HUDEP-2 (cell line): ENCODE data around the gene ARHGEF10L.
A peak's percentile ranks its signal among the peaks of the same experiment; 100 is the strongest.

Experiments
- DNase-seq, 76 experiments: peaks; one replicate each; lab custom pipeline; 2025; ENCODE audit not compliant: unreplicated experiment in 76 of 76; lab: John Stamatoyannopoulos, UW

ARHGEF10L gene

GRCh38 chr1:17586172-17586964 is 46.9 kb downstream of the ARHGEF10L start:
- DNase-seq, result no peak

GRCh38 chr1:17587693-17588047 is 48.2 kb downstream of the ARHGEF10L start:
- DNase-seq, result no peak

DNA sequence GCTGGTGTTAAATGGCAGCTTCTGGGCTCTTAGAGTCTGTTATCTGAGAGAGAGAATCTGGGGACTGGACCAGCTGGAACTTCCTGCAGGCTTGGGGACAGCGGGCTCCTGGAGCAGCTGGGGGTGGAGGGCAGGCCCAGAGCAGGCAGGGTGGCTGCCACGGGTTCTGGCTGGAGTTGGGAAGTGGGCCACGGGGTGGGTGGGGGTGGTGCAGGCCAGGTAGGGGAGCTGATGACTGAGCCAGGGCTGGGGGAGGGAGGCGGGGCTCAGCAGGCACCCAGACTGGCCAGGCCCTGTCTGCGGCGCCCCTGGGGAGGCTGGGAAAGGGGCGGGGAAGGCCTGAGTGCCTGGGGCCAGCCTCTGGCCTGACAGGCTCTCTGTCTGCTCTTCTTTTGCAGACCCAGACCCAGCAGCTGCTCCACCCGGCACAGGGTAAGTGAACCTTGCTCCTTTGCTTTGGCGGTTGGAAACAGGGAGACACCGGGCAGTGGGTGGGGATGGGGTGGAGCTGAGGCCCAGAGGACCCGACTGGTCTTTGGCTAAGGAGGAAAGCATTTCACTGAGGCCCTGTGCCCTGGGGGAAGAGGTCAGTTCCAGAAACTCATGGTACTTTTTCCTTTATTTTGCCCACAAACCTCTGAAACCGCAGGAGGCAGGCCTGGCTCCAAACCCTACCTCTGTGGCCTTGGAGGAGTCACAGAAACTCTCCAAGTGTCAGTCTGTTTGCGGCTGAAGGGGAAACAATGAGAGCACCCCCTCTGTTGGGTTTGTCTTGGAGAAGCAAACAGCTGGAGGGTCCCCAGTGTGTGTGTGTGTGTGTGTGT is 48.8 kb downstream of the ARHGEF10L start:
- DNase-seq, result no peak

- no peak for DNase-seq
Measured at GRCh38 chr1:17591814-17592430, 52.4 kb downstream of the ARHGEF10L start.

DNA sequence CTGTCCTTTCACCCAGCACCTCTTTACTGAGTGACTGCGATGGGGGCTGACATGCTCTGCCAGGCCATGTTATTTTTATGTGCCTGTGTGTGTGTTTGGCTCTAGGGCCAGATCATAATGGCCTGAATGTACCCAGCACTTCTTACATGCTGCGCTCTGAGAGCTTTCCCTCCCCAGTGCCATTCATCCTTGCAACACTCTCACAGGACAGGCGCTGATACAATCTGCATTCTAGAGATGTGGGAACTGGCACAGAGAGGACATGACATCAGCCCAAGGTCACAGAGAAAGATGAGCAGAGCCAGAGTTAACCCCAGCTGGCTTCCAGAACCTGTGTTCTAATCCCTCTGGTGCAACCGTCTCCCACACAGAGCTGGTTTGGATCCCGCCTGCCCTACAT is 54.5 kb downstream of the ARHGEF10L start:
- DNase-seq, result no peak

DNA sequence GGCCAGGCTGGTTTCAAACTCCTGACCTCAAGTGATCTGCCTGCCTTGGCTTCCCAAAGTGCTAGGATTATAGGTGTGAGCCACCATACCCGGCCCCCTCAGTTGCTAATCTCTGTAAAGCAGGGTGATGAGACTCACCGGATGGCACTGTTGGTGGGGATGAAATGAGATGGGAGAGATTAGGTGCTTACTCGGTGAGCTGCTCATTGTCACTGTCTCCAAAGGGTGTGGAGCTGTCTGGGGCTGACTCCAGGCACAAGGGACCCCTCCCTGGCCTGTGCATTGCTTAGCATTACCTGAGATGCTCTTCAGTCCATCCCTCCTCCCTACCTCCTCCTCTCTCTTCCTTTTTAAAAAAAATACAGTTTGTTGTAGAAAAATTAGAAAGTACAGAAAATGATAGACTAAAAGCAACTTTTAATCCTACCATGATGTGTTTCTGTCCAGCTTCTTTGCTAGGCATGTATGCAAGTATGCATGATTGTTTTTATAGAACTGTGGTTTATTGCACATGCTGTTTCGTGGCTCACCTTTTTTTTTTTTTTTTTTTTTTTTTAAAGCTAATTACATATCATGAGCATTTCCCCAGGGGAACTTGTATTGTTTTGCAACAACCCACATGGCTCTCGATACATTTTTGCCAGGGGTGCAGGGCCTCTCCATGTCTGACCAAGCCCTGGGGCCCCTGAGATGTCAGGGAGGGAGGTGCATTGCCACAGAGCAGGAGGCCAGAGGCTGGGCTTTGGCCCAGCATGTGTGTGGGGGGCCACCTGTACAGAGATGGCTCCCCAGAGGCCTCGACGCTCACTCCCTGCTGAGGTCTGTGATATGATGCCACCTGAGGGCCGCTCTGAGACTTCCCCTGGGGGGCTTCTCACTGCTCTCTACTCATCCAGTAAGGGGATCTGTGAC is 55.4 kb downstream of the ARHGEF10L start:
- no peak for DNase-seq

- DNase-seq, result no peak
Measured at GRCh38 chr1:17595602-17595925, 56.1 kb downstream of the ARHGEF10L start.

DNA sequence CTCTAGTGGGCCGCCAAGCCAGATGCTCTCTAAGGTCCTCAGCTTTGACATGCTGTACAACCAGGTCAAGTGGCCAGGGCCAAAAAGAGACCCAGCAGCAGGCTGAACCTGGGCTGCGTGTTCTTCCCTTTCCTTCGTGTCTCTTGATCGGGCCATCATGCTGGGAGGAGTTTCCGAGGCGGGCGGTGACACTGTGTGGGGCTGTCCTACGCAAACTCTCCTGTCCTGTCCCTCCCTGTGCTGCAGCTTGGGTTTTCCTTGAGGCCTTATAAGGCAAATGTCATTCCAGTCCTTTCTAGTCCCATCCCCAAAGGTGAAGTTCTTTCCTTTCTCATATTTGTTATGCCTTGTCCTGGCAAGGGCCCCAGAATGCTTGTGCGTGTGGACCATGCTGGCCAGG is 56.7 kb downstream of the ARHGEF10L start:
- no peak for DNase-seq

- no peak for DNase-seq
Measured at GRCh38 chr1:17596651-17597509, 57.4 kb downstream of the ARHGEF10L start.

GRCh38 chr1:17597651-17598050 is 58.2 kb downstream of the ARHGEF10L start:
- no peak for DNase-seq

GRCh38 chr1:17598251-17598650 is 58.8 kb downstream of the ARHGEF10L start:
- no peak for DNase-seq

DNA sequence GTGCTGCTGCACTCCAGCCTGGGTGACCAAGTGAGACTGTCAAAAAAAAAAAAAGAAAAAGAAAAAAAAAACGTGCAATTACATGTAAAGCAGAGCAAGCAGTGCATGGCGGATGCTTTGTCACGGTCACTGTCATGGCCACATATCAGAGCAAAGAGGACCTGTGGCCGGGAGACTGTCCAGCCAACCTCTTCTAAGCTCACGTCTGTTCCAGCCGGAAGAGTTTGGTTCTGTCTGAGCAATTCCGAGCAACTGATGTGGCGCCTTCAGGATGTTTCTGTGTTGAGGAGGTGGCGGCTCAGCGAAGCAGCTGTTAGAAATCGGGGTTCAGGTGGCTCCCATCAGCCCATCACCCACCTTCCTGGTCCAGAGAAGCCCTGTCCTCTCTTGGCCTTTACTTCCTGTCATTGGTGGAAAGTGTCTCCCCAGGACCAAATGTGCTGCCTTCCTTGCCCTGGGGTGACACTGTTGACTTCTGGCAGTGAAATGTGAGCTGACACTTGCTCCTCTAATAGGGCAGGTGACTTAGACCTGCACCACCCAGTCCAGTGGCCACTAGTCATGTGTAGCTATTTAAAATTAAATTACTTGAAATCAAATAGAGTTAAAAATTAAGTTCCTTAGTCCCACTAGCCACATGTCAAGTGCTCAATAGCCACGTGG is 59.9 kb downstream of the ARHGEF10L start:
- no peak for DNase-seq

DNA sequence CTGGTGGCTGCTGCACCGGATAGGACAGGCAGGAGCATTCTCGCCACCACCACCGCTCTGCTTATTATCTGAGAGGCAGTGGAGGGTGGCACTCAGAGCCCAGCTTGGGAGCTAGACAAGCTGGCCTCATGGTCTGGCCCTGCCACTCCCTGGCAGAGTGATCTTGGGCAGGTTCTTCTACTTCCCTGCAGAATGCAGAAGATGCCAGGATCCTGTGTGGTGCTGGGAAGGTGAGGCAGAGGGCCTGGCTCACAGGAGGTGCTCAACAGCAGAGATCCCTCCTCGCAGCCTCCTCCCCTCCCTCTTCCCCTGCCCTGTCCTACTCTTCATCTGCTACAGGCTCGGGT is 60.4 kb downstream of the ARHGEF10L start:
- no peak for DNase-seq

- DNase-seq, result no peak
Measured at GRCh38 chr1:17600321-17600720, 60.8 kb downstream of the ARHGEF10L start.

DNA sequence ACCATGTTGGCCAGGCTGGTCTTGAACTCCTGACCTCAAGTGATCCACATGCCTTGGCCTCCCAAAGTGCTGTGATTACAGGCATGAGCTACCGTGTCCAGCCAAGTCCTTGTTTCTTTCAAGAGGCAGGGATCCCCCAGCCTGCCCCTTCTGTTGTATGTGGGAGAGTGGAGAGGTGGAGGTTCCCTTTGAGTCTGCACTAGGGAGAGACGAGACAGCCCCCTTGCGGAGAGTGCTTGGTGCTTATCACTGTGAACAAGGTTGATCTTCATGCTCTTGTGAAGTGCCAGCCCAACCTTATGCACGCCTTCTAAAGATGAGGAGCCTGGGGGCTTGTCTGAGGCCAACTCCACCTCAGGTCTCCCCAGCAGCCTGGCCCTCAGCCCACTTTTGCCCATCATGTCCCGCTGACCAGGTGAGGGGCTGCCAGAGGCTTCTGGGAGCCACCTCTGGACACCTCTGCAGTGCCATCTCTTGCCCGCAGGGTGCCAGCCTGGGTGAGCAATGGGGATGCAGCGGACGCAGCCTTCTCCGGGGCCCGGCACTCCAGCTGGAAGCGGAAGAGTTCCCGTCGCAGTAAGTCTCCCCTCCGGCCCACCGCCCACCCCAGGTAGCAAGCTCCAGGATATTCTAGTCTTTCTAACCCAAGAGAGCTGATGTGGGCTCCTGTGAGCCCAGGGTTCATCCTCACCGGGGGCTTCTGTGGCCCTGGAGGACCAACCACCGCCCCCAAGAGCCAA is 62.3 kb downstream of the ARHGEF10L start:
- peak in 5 of 76 experiments; percentile 6 to 34 (median 19) for DNase-seq

- no peak for DNase-seq
Measured at GRCh38 chr1:17603091-17603841, 63.8 kb downstream of the ARHGEF10L start.

DNA sequence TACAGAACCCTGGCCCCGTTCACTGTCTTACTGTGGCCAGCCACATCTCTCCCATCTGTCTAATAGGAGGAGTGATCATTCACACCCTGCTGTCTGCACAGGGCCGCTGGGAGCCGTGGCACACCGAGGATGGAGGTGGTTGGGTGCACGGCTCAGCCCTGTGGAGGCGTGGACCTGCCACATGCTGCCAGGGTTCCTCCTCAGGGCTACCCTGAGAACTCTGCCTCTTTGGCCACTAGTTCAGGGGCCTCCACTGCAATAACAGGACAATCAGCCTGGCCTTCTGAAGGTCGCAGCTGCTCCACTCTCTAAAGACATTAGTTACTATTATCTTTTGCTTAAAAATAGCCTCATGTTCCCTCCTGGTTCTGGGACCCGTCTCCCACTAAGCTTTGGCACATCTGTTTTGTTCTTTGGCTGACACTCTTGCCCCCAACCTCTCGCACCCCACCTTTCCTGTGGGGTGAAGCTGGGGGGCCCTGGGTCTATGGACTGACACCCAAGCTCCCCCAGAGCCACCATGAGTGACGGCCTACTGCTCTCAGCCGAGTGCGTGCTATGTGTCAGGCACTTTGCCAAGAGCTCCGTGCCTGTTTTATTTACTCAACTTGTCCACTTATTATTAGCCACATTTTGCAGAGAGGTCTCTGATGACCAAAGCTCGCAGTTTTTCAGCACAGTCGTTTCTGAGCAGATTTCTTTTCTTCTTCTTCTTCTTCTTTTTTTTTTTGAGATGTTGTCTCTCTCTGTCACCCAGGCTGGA is 66.3 kb downstream of the ARHGEF10L start:
- DNase-seq, result no peak
